Measurements from ENCODE around the gene YY2.
A peak's percentile ranks its signal among the peaks of the same experiment; 100 is the strongest.

YY2 gene

DNA sequence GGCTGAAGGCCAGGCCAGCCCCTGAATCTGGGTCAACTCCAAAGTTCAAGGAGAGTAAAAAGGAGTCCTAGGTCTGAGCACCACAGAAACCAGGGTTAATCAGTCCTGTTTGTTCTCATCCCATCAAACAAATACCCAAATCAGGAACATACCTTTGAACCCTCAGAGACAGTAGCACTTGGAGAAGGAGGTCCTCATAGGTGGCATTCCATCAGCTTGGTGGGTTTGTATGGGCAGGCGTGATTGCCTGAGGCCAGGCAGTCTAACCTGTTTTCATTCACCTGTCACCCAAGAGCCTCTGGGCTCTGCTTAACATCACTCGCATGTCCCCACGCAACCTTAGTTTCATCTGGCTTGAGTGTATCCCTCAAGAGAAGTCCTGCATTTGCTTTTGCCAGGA, 33.9 kb upstream of the YY2 start:
- H3K4me3 ChIP-seq (ENCODE audit: low read depth, low read length) = no peak overlapping the region
- TF ChIP-seq, protein P1, sequence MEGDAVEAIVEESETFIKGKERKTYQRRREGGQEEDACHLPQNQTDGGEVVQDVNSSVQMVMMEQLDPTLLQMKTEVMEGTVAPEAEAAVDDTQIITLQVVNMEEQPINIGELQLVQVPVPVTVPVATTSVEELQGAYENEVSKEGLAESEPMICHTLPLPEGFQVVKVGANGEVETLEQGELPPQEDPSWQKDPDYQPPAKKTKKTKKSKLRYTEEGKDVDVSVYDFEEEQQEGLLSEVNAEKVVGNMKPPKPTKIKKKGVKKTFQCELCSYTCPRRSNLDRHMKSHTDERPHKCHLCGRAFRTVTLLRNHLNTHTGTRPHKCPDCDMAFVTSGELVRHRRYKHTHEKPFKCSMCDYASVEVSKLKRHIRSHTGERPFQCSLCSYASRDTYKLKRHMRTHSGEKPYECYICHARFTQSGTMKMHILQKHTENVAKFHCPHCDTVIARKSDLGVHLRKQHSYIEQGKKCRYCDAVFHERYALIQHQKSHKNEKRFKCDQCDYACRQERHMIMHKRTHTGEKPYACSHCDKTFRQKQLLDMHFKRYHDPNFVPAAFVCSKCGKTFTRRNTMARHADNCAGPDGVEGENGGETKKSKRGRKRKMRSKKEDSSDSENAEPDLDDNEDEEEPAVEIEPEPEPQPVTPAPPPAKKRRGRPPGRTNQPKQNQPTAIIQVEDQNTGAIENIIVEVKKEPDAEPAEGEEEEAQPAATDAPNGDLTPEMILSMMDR (conservative IDR thresholded peaks at IDR 0.05; ENCODE audit: low read depth, low read length) = no peak
- no peak for DNase-seq (ENCODE audit: low read depth)

DNA sequence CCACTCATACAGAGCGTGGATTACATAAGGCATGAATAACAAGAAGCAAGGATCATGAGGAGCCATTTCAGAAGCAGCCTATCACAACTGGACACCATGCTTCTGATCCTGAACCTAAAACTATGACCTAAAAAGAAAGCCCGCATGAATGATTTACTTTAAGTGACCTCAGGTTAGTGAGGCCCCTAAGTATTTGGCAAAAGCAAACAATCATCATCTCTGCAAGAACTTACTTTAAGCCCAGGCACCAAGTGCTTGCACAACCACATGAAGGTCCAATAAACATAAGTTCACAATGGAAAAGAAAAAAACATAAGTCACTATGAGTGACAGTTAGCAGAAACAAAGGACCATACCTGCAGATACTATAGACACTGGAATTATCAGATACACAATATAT, 24.3 kb upstream of the YY2 start:
- H3K4me3 ChIP-seq (ENCODE audit: low read depth, low read length) = no peak overlapping the region
- TF ChIP-seq, protein P1 (conservative IDR thresholded peaks at IDR 0.05; ENCODE audit: low read depth, low read length) = no peak
- peak; percentile 40 for DNase-seq (ENCODE audit: low read depth)

DNA sequence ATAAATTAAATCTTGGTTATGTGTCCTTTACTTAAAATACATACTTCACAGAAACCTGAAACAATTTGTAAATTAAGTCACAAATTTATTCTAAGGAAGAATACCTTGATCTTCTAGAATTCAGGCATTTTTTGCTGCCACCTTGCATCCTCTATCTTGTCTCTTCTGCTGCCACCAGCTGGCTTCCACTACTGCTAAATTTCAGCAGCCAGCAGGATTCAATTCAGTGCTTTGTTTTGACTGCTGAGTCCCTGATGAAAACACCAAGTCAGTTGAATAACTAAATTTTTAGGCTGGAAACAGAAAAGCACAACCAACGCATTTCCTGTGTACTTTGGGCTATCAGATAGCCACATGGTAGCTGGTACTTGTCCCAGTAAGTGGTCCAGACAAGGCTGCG, 18.7 kb upstream of the YY2 start:
- TF ChIP-seq, protein P1 (conservative IDR thresholded peaks at IDR 0.05; ENCODE audit: low read depth, low read length) = peak; percentile 16
- peak; percentile 23 for DNase-seq (ENCODE audit: low read depth)

DNA sequence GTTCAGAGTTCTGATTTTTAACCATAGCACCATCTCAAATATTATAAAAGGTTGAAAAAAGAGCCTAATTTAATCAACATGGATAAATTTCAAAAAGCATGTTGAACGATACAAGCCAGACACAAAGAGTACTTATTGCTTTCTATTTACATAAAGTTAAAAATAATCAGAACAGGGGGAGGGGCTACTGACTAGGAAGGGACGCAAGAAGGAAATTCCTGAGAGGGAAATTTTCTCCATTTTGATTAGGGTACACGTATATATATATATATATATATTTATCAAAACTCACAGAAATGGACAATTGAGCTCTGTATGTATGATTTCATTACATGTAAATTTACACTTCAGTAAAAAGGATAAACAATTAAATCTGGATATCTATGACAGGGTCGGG, 16.9 kb upstream of the YY2 start:
- DNase-seq (ENCODE audit: low read depth) = peak; percentile 58
- peak overlapping the region; percentile 79 for H3K4me3 ChIP-seq (ENCODE audit: low read depth, low read length)
- TF ChIP-seq, protein P1 (conservative IDR thresholded peaks at IDR 0.05; ENCODE audit: low read depth, low read length) = no peak

More for the DNA sequence above, 18.7 kb upstream of the YY2 start:
- H3K4me3 ChIP-seq (ENCODE audit: low read depth, low read length) = no peak overlapping the region

DNA sequence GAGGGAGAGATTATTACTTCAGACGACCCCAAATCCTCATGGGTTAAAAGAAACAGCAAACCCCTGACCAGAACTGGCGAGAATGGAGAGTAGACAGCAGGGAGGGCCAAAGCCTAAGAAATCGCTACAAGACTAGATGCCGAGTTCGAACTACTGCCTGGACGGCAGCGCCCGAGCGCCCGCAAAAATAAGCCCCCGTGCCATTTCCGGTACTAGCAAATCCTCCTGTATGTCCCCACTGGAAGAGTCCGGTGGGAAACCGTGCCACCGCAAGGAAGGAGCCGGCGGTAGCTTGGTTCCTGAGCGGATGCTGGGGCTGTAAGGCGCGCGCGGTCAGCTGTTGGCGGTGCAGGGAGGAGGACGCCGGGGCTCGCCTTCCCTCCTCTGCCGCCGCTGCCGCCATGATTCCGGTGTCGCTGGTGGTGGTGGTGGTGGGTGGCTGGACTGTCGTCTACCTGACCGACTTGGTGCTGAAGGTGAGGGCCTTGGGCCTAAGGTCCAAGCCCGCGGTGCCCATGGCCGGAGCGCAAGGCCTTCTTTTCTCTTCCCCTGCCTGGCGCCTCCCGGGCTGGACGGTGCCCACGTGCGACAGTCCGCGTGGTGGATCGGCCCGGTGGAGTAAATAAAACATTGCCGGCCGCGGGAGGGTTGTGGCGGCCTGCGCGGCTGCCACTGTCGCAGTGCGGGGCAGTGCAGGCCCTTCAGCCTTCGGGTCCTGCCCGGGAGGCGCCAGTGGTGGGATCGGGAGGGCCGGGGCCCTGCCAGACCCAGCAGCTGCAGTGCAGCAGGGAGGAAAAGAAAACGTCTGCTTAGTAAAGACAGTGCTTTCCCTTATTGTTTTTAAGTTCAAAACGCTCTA, 16.2 kb upstream of the YY2 start, which contains the start of gene MBTPS2:
Gene MBTPS2 (plus strand): TSS at position 284 of the 859 bp plus-strand sequence. CDS start 118 bp downstream, at position 402.
- DNase-seq (ENCODE audit: low read depth) = peak; percentile 94
- H3K4me3 ChIP-seq (ENCODE audit: low read depth, low read length) = peak within 1 kb of the TSS; percentile 79
- TF ChIP-seq, protein P1 (conservative IDR thresholded peaks at IDR 0.05; ENCODE audit: low read depth, low read length) = peak; percentile 31

DNA sequence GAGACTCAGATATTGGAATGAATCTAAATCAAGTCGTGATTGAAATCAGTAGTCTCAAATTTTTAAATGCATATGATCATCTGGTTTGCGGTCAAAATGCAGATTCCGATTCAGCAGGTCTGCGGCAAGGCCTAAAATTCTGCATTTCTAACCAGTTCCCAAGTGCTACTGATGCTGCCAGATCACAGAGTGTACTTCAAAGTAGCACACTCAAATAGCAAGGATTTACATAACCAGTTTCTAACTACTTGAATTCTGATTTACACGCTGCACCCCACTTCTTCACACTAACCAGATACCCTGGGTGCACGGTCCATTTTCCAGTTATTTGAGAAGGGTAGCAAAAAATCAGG, 15.6 kb upstream of the YY2 start:
- TF ChIP-seq, protein P1 (conservative IDR thresholded peaks at IDR 0.05; ENCODE audit: low read depth, low read length) = no peak
- DNase-seq (ENCODE audit: low read depth) = peak; percentile 18
- H3K4me3 ChIP-seq (ENCODE audit: low read depth, low read length) = peak overlapping the region; percentile 79

DNA sequence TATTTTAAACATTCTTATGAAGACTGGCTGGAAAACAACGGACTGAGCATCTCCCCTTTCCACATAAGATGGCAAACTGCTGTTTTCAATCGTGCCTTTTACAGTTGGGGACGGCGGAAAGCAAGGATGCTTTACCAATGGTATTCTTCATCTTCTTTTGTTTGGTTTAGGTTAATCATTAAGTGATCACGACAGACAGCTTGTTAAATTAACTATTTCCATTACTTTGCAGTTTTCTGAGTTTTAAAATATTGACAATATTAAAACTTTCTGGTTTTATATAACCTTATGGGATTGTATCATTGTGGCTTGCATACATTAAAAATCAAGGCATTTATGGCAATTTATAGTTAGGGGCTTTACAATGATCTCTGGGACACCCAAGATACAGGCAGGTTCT, 12.6 kb upstream of the YY2 start:
- peak; percentile 9 for DNase-seq (ENCODE audit: low read depth)
- TF ChIP-seq, protein P1 (conservative IDR thresholded peaks at IDR 0.05; ENCODE audit: low read depth, low read length) = no peak
- no peak overlapping the region for H3K4me3 ChIP-seq (ENCODE audit: low read depth, low read length)

All from choroid plexus epithelial cell (primary cell).